ENCODE results near the gene PIP4K2A. TPM values are rescaled to one million over a fixed set of nuclear protein-coding genes. Genes with fewer than 3 reads are reported as not detected.

The PIP4K2A gene
- polyA plus RNA-seq, 1 experiment: 24.1 TPM

DNA sequence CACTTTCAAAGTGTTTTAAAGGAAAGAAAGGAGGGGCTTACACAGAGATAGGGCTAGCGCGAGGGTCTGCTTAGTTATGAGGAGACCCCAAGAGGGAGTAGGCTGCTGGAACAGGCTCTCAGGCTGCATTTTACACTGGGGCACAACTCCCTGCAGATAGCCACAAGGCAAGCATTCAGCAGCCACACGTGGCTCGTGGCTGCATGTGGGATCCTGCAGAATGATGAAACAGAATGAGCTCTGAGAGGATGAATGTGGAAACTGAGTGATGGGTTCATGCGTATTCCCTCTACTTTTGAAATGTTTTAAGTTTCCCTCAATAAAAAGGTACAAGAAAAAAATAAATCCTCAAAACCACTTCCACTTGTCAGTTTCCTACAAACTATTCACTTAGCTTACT, 37.0 kb downstream of the PIP4K2A start:
- ChIA-PET POLR2A (no interaction called here), CTCF (no interaction called here)
- DNase-seq (ENCODE audit: low read depth, low spot score): no peak
- H3K27me3 ChIP-seq (ENCODE audit: control insufficient read depth, insufficient read depth, low read length): no peaks in the 10 kb centered on the region
- TF ChIP-seq, protein P1, sequence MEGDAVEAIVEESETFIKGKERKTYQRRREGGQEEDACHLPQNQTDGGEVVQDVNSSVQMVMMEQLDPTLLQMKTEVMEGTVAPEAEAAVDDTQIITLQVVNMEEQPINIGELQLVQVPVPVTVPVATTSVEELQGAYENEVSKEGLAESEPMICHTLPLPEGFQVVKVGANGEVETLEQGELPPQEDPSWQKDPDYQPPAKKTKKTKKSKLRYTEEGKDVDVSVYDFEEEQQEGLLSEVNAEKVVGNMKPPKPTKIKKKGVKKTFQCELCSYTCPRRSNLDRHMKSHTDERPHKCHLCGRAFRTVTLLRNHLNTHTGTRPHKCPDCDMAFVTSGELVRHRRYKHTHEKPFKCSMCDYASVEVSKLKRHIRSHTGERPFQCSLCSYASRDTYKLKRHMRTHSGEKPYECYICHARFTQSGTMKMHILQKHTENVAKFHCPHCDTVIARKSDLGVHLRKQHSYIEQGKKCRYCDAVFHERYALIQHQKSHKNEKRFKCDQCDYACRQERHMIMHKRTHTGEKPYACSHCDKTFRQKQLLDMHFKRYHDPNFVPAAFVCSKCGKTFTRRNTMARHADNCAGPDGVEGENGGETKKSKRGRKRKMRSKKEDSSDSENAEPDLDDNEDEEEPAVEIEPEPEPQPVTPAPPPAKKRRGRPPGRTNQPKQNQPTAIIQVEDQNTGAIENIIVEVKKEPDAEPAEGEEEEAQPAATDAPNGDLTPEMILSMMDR (IDR thresholded peaks at IDR 0.05; ENCODE audit: low read depth, low read length): no peak
- H3K9me3 ChIP-seq (ENCODE audit: control insufficient read depth, insufficient read depth, low read length): no peaks in the 10 kb centered on the region
- H3K4me3 ChIP-seq (ENCODE audit: low read depth, low read length): no peak overlapping the region
- no peak overlapping the region for H3K27ac ChIP-seq (ENCODE audit: low read depth, low read length)

DNA sequence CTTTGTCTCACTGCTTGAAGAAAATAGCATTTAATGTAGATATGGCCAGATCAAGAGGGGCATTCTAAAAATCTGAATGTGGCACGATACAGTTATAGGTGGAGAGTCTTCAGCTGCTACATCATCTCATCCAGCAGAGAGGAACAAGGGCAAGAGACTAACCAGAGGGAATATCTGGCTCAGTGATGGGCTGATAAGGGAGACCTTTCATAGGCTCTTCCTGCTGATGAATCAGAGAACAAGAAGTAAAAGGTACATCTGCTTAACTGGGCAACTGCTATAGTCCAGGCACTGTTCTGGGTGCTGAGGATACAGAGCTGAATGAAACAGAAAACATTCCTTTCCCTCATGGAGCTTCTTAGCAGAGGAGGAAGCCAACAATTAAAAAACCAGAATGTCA, 37.9 kb downstream of the PIP4K2A start:
- Histone ChIP-seq H3K9me3 (ENCODE audit: control insufficient read depth, insufficient read depth, low read length) (no peaks in the 10 kb centered on the region), H3K27ac (ENCODE audit: low read depth, low read length) (no peak overlapping the region), H3K27me3 (ENCODE audit: control insufficient read depth, insufficient read depth, low read length) (no peaks in the 10 kb centered on the region), H3K4me3 (ENCODE audit: low read depth, low read length) (no peak overlapping the region)
- ChIA-PET POLR2A (no interaction called here), CTCF (no interaction called here)
- TF ChIP-seq, protein P1 (IDR thresholded peaks at IDR 0.05; ENCODE audit: low read depth, low read length): no peak
- no peak for DNase-seq (ENCODE audit: low read depth, low spot score)

DNA sequence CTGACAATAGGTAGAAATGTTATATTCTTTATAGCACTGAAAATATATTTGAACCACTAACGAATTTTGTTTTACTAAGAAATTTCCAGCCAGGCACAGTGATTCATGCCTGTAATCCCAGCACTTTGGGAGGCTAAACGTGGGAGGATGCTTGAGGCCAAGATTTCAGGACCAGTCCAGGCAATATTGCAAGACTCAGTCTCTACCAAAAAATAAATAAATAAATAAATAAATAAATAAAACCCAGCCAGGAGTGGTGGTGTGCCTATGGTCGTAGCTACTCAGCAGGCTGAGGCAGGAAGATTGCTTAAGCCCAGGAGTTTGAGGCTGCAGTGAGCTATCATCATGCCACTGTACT, 39.8 kb downstream of the PIP4K2A start:
- TF ChIP-seq, protein P1 (IDR thresholded peaks at IDR 0.05; ENCODE audit: low read depth, low read length): no peak
- H3K27ac ChIP-seq (ENCODE audit: low read depth, low read length): no peak overlapping the region

DNA sequence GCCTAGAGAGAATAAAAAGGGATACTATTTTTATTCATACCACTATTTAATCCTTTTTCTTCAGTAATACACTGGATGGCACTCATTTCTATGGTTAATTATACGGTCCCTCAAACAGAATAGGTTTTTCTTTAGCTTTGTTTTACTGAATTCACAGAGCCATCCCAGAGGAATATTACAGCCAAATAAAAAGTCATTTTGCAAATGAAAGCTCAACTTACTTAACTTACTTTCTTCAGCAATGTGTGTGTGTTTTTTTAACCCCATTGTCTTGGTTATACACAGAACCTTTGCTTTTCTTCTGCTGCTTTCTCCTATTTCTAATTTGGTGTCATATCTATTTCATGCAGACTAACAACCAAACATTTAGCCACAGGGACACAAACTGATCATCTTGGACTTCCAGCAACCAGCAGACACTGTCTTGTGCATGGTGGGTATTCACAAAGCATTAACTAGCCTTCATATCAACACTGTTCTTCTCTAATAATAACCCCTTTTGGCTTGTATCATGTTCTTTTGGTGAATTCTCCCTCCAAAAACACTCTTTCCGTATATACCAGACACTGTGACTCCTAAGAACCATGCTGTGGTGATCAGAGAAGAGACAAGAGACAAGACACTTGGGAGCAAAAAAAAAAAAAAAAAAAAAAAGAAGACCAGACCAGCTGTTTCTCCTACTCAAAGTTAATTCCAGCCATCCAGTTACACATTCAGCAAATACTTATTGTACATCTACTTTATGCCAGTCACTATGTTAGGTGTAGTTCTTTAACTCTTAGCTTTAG, 40.4 kb downstream of the PIP4K2A start:
- Histone ChIP-seq H3K27me3 (ENCODE audit: control insufficient read depth, insufficient read depth, low read length) (no peaks in the 10 kb centered on the region), H3K9me3 (ENCODE audit: control insufficient read depth, insufficient read depth, low read length) (no peaks in the 10 kb centered on the region), H3K27ac (ENCODE audit: low read depth, low read length) (no peak overlapping the region), H3K4me3 (ENCODE audit: low read depth, low read length) (no peak overlapping the region)
- ChIA-PET CTCF (interaction anchor here (1.5 kb wide), 1 partner anchor 100 kb away, joined by 5 read pairs; no protein-coding TSS in a partner anchor), POLR2A (interaction anchor here (0.7 kb wide), 1 partner anchor 21 kb away, joined by 7 read pairs; no protein-coding TSS in a partner anchor)
- no peak for DNase-seq (ENCODE audit: low read depth, low spot score)
- TF ChIP-seq, protein P1 (IDR thresholded peaks at IDR 0.05; ENCODE audit: low read depth, low read length): no peak

More for the DNA sequence above, 39.8 kb downstream of the PIP4K2A start:
- CTCF ChIA-PET: interaction anchor here (1.5 kb wide), 1 partner anchor 100 kb away, joined by 5 read pairs; no protein-coding TSS in a partner anchor
- no peak for DNase-seq (ENCODE audit: low read depth, low spot score)
- H3K9me3 ChIP-seq (ENCODE audit: control insufficient read depth, insufficient read depth, low read length): no peaks in the 10 kb centered on the region
- H3K4me3 ChIP-seq (ENCODE audit: low read depth, low read length): no peak overlapping the region
- H3K27me3 ChIP-seq (ENCODE audit: control insufficient read depth, insufficient read depth, low read length): no peaks in the 10 kb centered on the region
- POLR2A ChIA-PET: interaction anchor here (0.7 kb wide), 1 partner anchor 21 kb away, joined by 7 read pairs; no protein-coding TSS in a partner anchor

DNA sequence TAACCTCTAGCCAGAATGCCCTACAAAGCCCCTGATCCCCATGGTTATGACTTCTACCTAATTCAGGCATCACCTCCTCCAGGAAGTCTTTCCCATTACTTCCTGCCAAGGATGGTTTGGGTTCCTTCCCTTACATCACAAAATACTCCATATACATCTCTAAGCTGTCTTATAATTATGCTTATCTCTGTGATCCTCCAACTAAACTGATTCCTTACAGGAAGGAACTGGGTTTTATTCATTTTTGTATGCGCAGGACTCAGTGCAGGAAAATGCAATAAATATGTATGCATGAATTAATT, 41.3 kb downstream of the PIP4K2A start:
- no peak overlapping the region for H3K27ac ChIP-seq (ENCODE audit: low read depth, low read length)
- no peaks in the 10 kb centered on the region for H3K27me3 ChIP-seq (ENCODE audit: control insufficient read depth, insufficient read depth, low read length)

More for the DNA sequence above, 41.3 kb downstream of the PIP4K2A start:
- ChIA-PET CTCF (no interaction called here), POLR2A (no interaction called here)
- no peaks in the 10 kb centered on the region for H3K9me3 ChIP-seq (ENCODE audit: control insufficient read depth, insufficient read depth, low read length)
- no peak overlapping the region for H3K4me3 ChIP-seq (ENCODE audit: low read depth, low read length)
- TF ChIP-seq, protein P1 (IDR thresholded peaks at IDR 0.05; ENCODE audit: low read depth, low read length): no peak
- DNase-seq (ENCODE audit: low read depth, low spot score): no peak
